Fibroblast of skin of scalp (primary cell): ENCODE data around the gene WDR33. TPM values are rescaled to one million over a fixed set of nuclear protein-coding genes. Genes with fewer than 3 reads are reported as not detected.
"Not testable (repeated sequence)": the region's sequence is repeated elsewhere in the genome, so short reads cannot be mapped to it uniquely, and the experiment has no call there.

Experiments used
- DNase-seq: peaks from one replicate; pipeline ENCODE4 v3.0.0-alpha.2; 2013
- polyA plus RNA-seq, 2 experiments: library from polyadenylated mRNA; unstranded; fragments of 120-200 nt; gene quantifications; one replicate each; pipeline ENCODE4 v1.2.1, GENCODE V29; 2013; ENCODE audit not compliant: insufficient read length in 2 of 2

Gene WDR33
- 32.4 TPM for polyA plus RNA-seq (2013, experiment 1 of 2; ENCODE audit: insufficient read length)
- 29.5 TPM for polyA plus RNA-seq (2013, experiment 2 of 2; ENCODE audit: insufficient read length)

- DNase-seq: peak; percentile 85
These were observed at the start of gene WDR33 for GRCh38 chr2:127810619-127811396. Gene WDR33, minus strand, starts transcription at chr2:127811171. Its CDS starts 40,190 bp downstream, at chr2:127770981.

GRCh38 chr2:127860130-127860529 is 49.2 kb upstream of the WDR33 start:
- no peak for DNase-seq

GRCh38 chr2:127859712-127860085 is 48.7 kb upstream of the WDR33 start:
- DNase-seq: no peak

- DNase-seq: peak; percentile 1
These were observed 46.4 kb upstream of the WDR33 start for GRCh38 chr2:127857265-127857808.

GRCh38 chr2:127853671-127854070 is 42.7 kb upstream of the WDR33 start:
- DNase-seq: no peak

- no peak for DNase-seq
These were observed 41.4 kb upstream of the WDR33 start for GRCh38 chr2:127852388-127852787.

- no peak for DNase-seq
These were observed 37.0 kb upstream of the WDR33 start for GRCh38 chr2:127847931-127848330.

GRCh38 chr2:127844973-127845372 is 34.0 kb upstream of the WDR33 start:
- DNase-seq: no peak

GRCh38 chr2:127843677-127844076 is 32.7 kb upstream of the WDR33 start:
- DNase-seq: no peak

GRCh38 chr2:127841466-127842178 is 30.7 kb upstream of the WDR33 start:
- no peak for DNase-seq

- no peak for DNase-seq
These were observed 29.9 kb upstream of the WDR33 start for GRCh38 chr2:127840893-127841292.

GRCh38 chr2:127834951-127835350 is 24.0 kb upstream of the WDR33 start:
- DNase-seq: no peak

- DNase-seq: no peak
These were observed 18.9 kb upstream of the WDR33 start for GRCh38 chr2:127829845-127830246.

GRCh38 chr2:127826708-127827107 is 15.7 kb upstream of the WDR33 start:
- DNase-seq: not testable (repeated sequence)

- peak; percentile 14 for DNase-seq
These were observed 15.1 kb upstream of the WDR33 start for GRCh38 chr2:127826047-127826446.

GRCh38 chr2:127820080-127820668 is 9.2 kb upstream of the WDR33 start:
- peak; percentile 4 for DNase-seq

GRCh38 chr2:127818794-127819425 is 7.9 kb upstream of the WDR33 start:
- no peak for DNase-seq

GRCh38 chr2:127818241-127818640 is 7.3 kb upstream of the WDR33 start:
- no peak for DNase-seq

- DNase-seq: no peak
These were observed 3.7 kb upstream of the WDR33 start for GRCh38 chr2:127814677-127815076.

- not testable (repeated sequence) for DNase-seq
These were observed 1.5 kb upstream of the WDR33 start for GRCh38 chr2:127812441-127812840.

- DNase-seq: no peak
These were observed 688 bp upstream of the WDR33 start for GRCh38 chr2:127811397-127812321.
